K562 (cell line): ENCODE measurements around the gene SGIP1. TPM values are rescaled to one million over a fixed set of nuclear protein-coding genes. Genes with fewer than 3 reads are reported as not detected.

Source experiments
- ATF2 ChIP-seq: sonication (generic); formaldehyde crosslinking; IDR thresholded peaks from 2 replicates; pipeline ENCODE4 v1.8.1; 2022; ENCODE audit warnings: missing genetic modification reagents
- CHD7 ChIP-seq: fragments of 200-600 bp; sonication (generic); IDR thresholded peaks from one replicate; pipeline ENCODE4 v1.6.1; 2012; ENCODE audit warnings: mild to moderate bottlenecking, low read depth, low read length, inconsistent platforms
- CREB3 ChIP-seq: fragments of 450-650 bp; conservative IDR thresholded peaks from 2 replicates; pipeline ENCODE4 v1.6.1; 2016; ENCODE audit warnings: missing genetic modification characterization, low read depth, mild to moderate bottlenecking, missing compliant biosample characterization, moderate library complexity
- DPF2 ChIP-seq: fragments of 450-650 bp; IDR thresholded peaks from 2 replicates; pipeline ENCODE4 v1.6.1; 2016
- FOSL1 ChIP-seq: fragments of 200-800 bp; sonication (Bioruptor generic); conservative IDR thresholded peaks from 2 replicates; pipeline ENCODE4 v1.6.1; 2016; ENCODE audit warnings: missing genetic modification characterization, missing compliant biosample characterization
- GATA2 ChIP-seq: sonication (generic); formaldehyde crosslinking; IDR thresholded peaks from 2 replicates; pipeline ENCODE4 v1.4.0; 2020; ENCODE audit warnings: mild to moderate bottlenecking, missing genetic modification reagents
- HDAC1 ChIP-seq, 2 experiments: fragments of 450-650 bp; IDR thresholded peaks; 2 replicates each; pipeline ENCODE4 v1.6.1; 2016 to 2017; ENCODE audit warnings: inconsistent platforms in 1 of 2, mild to moderate bottlenecking in 1 of 2, moderate library complexity in 1 of 2
- MEIS2 ChIP-seq: fragments of 450-650 bp; IDR thresholded peaks from 2 replicates; pipeline ENCODE4 v1.6.1; 2014; ENCODE audit warnings: mild to moderate bottlenecking; ENCODE audit not compliant: partially characterized antibody
- PHTF2 ChIP-seq: fragments of 250-450 bp; sonication (Bioruptor Pico); IDR thresholded peaks from 2 replicates; pipeline ENCODE4 v1.5.0; 2021; ENCODE audit warnings: mild to moderate bottlenecking
- RCOR1 ChIP-seq, 2 experiments: IDR thresholded peaks; 2 replicates each; pipeline ENCODE4 v1.6.1; 2012; ENCODE audit warnings: low read depth in 2 of 2, low read length in 2 of 2, borderline replicate concordance in 1 of 2, improper control_type of control experiment in 1 of 2
- STAG1 ChIP-seq: sonication (generic); formaldehyde crosslinking; IDR thresholded peaks from 2 replicates; pipeline ENCODE4 v1.5.0; 2020; ENCODE audit warnings: missing genetic modification reagents, borderline replicate concordance
- TCF3 ChIP-seq: sonication (generic); formaldehyde crosslinking; IDR thresholded peaks from 2 replicates; pipeline ENCODE4 v1.4.0; 2020; ENCODE audit warnings: mild to moderate bottlenecking, missing genetic modification reagents
- ZBTB7A ChIP-seq: IDR thresholded peaks from 2 replicates; pipeline ENCODE4 v1.6.1; 2011; ENCODE audit warnings: low read depth, mild to moderate bottlenecking, low read length, moderate library complexity, borderline replicate concordance; ENCODE audit not compliant: control insufficient read depth
- ZNF143 ChIP-seq: sonication (generic); formaldehyde crosslinking; IDR thresholded peaks from 2 replicates; pipeline ENCODE4 v1.9.0; 2022; ENCODE audit warnings: mild to moderate bottlenecking, missing genetic modification reagents
- ZNF589 ChIP-seq: fragments of 200-800 bp; sonication (Bioruptor generic); IDR thresholded peaks from 2 replicates; pipeline ENCODE4 v1.6.1; 2016; ENCODE audit warnings: low read depth, missing genetic modification characterization, missing compliant biosample characterization
- ZSCAN29 ChIP-seq: fragments of 450-650 bp; IDR thresholded peaks from 2 replicates; pipeline ENCODE4 v1.6.1; 2017
- polyA plus RNA-seq, 8 experiments: library from polyadenylated mRNA; depleted of rRNA in 4 of 8; stranded (reverse) in 5 of 8; unstranded in 3 of 8; fragments of >200 nt; fragmentation: Nextera tagmentation in 2 of 8; fragmentation: Illumina TruSeq in 1 of 8; extraction: Ambion mirVana in 2 of 8; extraction: Trizol in 1 of 8; gene quantifications; 2 replicates each; pipeline versions ENCODE4 v1.2.1 to v1.2.3, GENCODE V29; 2011 to 2014; ENCODE audit warnings: inconsistent platforms in 1 of 8, missing spikeins in 1 of 8
- total RNA-seq, 7 experiments: library from RNA; depleted of rRNA in 6 of 7; stranded (reverse); fragments of >200 nt in 6 of 7; fragmentation: Illumina TruSeq in 2 of 7; extraction: Trizol in 2 of 7; gene quantifications; 2 replicates each; pipeline versions ENCODE4 v1.2.1 to v1.2.3, GENCODE V29; 2011 to 2021; ENCODE audit warnings: low replicate concordance in 1 of 7

Gene SGIP1
- total and polyA plus RNA-seq, 9 of the 15 experiments (the other 6 are each of a cell fraction or from before 2014, with no cell fraction given) = 0.07 to 0.35 TPM; not detected in 7

- TF ChIP-seq ATF2 (no peak), RCOR1 (IDR thresholded peaks at IDR 0.05; ENCODE audit: borderline replicate concordance in 1 of 2, low read depth in 2 of 2, low read length in 2 of 2) (peak in 1 of 2 experiments; percentile 30; a peak in 1 of 4 replicates), MEIS2 (peak; percentile 49), TCF3 (CRISPR knock-in tag) (no peak), ZNF143 (CRISPR knock-in tag) (no peak), ZNF589 (no peak), STAG1 (CRISPR knock-in tag) (no peak), ZSCAN29 (no peak), DPF2 (0 out of 2 replicates have a peak, but pooled peaks have one; percentile 19), ZBTB7A (no peak), HDAC1 (IDR thresholded peaks at IDR 0.05) (0 out of 4 replicates have a peak, but pooled peaks of 1 of the 2 experiments have one; percentile 15), PHTF2 (CRISPR knock-in tag) (no peak), CHD7 (no peak), GATA2 (no peak), CREB3 (tag) (no peak), FOSL1 (tag) (peak; percentile 74)
Measured at GRCh38 chr1:66770694-66771093, 236.7 kb downstream of the SGIP1 start (continued).
